Measurements from ENCODE around the gene XG.

The XG gene

DNA sequence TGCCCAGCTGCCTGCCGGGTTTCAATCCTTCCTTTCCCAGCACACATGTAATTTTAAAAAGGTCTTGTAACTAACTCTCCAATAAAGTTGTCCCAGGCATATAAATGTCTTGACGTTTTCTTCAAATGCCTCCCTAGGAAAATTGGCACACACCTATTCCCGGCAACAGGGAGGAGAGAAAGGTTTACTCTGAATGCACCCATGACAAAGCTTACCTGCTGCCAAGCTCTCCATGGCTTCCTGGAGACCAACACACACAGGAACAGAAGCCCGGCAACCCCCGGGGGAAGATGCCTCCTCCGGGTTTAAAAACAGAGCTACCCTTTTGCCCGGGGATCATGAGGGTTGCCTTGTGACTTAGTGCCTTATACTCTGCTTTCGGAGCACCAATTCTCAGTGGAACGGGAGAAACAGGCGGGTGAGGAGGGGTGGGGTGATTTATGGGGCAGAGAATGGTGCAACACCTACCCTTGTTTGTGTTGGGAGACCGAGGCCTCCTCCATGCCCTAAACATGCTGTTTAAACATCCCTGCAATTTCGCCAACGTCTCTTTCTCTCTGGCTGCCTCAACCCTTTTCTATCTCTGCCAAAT is 72.1 kb downstream of the XG start:
- DNase-seq = no peak

DNA sequence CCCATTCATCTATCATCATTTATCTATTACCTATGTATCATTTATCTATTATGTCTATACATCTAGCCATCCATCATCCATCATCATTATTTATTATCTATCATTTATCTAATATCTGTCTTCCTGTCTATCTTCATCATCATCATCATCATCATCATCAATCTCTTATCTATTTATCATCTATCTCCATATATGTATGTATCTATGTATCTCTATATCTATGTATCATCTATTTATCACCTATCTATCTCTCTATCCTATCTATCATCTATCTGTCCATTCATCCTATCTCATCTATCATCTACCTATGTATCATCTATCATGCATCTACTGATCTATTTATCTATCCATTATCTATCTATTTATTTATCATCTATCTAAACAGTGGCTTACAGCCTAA is 73.0 kb downstream of the XG start:
- no peak for DNase-seq

GRCh38 chrX:2828344-2828958 is 76.6 kb downstream of the XG start, which contains the start of gene GYG2:
GYG2 (plus strand) TSS chrX:2828930; CDS start chrX:2830189, 1,259 bp downstream.
- DNase-seq = no peak

DNA sequence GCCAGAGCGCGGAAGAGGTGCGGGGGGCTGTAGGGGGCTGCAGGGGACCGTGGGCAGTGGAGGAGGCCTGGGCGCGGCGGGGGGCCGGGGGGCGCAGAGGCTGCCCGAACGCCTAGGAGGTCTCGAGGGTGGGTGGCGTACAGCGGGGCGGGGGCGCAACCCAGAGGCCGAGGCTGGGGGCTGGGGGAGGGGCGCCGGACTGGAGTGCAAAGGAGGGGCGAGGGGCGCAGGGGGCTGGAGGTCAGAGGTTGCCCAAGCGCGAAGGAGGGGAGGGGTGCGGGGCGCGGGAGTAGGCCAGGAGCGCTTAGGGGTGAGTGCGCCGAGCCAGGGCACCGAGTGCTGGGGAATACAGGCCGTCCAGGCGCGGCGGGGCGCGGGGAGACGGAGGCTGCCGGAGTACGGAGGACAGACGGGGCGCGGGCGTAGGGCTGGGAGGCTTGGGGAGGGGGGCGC is 77.1 kb downstream of the XG start:
- no peak for DNase-seq

DNA sequence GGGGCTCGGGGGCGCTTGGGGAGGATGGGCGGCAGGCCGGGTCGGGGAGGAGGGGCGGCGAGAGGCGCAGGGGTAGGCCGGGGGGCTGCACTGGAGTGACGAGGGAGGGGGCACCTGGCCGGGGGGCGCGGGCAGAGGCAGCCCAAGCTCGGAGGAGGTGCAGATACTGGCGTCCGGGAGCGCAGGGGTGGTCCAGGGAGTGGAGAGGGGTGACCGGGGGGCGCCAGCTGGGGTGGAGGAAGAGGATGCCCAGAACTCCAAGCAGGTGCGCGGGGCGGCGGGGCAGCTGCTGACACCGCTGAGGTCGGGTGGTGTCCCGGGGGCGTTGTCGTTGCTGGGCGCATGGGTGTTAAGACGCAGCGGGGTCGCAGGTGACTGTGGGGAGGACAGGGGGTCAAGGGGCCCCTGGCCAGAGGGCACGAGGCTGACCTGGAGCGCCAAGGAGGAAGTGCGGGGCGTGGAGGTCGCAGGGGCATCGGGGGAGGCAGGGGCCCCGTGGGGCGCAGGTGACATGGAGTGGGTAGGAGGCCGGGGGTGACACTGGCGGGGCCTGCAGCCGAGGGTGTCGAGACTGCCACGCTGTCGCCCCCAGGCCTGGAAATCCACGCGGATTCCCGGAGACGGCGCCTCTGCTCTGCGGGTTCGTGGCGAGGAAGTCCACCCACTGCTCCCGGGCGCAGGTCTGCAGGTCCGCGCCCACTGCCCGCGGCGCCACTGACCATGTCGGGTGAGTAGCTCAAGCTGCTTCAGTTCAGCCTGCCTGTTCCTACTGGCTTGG is 77.8 kb downstream of the XG start:
- DNase-seq = no peak

- DNase-seq = no peak
Measured at GRCh38 chrX:2831471-2832228, 79.8 kb downstream of the XG start.

DNA sequence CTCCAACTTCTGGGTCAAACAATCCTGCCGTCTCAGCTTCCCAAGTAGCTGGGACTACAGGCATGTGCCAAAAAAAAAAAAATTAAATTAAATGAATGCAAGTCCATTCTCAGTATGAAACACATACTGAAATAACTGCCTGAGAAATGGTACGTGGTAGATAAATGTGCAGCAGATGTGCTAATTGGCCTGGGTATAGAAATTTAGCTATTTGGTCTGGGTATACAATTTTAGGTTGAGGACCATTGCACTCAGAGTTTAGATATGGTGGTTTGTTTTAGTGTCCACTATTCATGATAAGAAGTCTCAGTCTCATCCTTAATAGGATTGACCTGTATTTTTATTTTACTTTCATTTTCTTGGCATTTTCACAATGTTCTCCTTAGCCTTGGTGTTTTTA is 86.1 kb downstream of the XG start:
- DNase-seq = no peak

DNA sequence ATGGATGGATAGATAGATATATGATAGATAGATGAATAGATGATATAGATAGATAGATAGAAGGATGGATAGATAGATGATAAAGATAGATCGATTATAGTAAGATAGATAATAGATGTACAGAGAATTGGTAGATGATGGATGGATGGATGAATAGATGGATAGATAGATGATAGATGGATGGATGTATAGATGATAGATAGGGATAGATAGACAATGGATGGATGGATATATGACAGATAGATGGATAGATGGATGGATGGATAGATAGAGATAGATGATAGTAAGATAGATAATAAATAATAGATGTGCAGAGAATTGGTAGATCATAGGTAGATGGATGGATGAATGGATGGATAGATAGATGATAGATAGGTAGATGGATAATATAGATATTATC is 89.1 kb downstream of the XG start:
- no peak for DNase-seq

GRCh38 chrX:2841537-2841936 is 89.7 kb downstream of the XG start:
- no peak for DNase-seq

GRCh38 chrX:2846992-2847391 is 95.2 kb downstream of the XG start:
- DNase-seq = no peak

DNA sequence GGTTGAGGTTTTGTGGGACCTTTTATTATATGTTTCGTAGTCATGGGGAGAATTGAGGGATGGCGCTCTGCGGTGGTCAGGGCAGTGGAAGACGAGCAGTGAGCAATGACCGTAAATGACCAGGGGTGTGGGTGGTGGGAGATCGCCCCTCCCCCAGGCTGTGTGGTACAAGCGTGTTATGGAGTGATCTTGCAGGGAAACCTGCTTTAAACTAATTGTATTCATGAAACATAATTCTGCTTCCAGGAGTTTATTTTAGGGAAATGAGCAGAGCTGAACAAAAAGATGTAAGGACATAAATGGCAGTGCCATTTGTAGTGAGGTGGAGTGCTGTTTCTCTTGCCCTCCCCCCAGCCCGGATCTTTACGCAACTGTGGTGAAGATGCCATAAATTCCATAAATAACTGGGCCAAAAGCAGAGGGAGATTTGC is 97.0 kb downstream of the XG start:
- no peak for DNase-seq

DNA sequence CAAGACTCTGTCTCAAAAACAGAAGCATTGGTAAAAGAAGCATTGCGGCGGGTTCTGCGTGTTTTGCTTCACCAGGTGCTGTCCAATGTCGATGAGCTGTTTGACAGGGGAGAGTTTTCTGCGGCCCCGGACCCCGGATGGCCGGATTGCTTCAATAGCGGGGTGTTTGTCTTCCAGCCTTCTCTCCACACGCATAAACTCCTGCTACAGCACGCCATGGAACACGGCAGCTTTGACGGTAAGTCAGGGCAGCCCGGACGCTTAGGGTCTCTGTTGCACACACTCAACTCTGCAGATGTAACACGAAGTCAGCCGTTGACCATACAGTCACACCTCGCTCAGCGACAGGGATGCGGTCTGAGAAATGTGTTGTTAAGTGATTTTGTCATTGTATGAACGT is 103.1 kb downstream of the XG start:
- DNase-seq = no peak

- DNase-seq = no peak
Measured at GRCh38 chrX:2855761-2856160, 103.9 kb downstream of the XG start.

DNA sequence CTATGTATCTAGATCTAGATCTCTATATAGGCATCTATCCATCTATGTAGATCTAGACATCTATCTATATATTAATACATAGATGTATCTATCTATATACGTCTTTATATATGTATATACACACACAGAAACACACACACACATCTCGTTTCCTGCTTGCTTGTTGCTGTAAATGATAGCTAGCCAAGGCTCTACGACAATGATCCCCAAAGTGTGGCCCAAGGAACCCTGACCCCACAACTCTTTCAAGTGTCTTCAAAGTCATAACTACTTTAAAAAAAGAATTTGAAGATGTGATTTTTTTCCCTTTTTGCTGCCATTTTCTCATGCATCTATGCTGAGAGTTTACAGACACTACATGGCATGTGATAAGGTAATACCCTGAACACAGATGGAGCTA is 105.7 kb downstream of the XG start:
- no peak for DNase-seq

- no peak for DNase-seq
Measured at GRCh38 chrX:2859197-2859797, 107.5 kb downstream of the XG start.

DNA sequence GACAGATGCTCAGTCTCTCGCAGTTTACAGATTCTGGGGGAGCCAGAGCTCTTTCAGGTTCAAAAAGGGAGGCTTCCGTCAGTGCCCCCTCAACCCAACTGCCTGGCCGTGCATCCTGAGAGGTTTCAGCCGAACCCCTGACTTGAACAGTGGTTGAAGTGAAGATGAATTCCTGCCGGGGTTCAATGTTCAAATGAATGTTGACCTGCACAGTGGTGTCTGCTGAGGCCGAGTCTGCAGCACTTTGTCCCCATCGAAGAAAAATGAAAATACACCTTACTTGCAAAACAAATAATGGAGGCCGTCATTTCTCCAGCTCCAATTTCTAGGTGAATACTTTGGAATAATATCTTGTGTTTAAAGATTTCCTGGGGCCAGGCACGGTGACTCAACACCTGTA is 110.6 kb downstream of the XG start:
- DNase-seq = no peak

DNA sequence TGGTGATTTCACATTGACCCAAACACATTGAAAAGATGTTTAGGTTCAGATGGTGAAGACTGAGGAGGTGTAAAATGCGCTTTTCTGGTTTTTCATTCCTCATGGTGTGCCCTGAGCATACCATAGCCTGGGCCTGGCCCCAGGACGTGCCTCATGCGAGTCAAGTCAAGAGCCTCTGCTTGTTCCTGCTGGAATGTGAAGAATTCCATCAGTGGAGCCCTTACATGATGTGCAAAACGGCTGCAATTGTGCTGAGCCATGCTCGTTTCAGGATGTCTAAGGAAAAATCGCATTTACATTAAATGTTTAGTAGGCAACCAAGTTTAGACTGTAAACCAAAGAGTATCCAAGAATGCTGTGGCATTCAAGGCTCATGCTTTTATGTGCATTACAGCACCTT is 111.8 kb downstream of the XG start:
- DNase-seq = no peak

All from NCI-H1694 treated with DMSO at 0.1 percent for 48 hours (cell line).